ENCODE results near the gene PGBD4. TPM values are rescaled to one million over a fixed set of nuclear protein-coding genes. Genes with fewer than 3 reads are reported as not detected.
"Not testable (repeated sequence)": the region's sequence is repeated elsewhere in the genome, so short reads cannot be mapped to it uniquely, and the experiment has no call there.

The PGBD4 gene
- polyA plus RNA-seq, 4 donors = 0.97 to 2.8 (median 1.8) TPM

GRCh38 chr15:34111488-34111887 lies 9.6 kb downstream of the PGBD4 start:
- DNase-seq (ENCODE audit: low read depth in 4 of 4, low spot score in 3 of 4) = no peak

DNA sequence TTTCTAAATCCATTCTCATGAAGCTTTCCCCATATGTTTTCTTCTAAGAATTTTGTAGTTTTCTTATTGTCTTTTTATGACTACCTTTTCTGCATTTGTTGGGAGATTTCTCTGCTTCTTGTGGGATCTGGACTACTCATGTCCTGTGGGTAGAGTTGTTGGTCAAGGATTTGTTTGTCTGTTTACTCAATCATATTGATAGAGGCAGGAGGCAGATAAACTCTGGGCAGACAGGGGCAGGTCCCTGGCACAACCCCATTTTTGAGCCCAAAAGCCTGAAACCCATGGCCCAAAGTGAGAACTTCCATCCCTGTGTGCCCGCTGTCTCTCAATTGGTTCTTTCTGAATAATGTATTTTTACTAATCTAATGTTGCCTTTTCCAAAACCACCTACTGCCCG lies 12.3 kb downstream of the PGBD4 start:
- no peak for DNase-seq (ENCODE audit: low read depth in 4 of 4, low spot score in 3 of 4)

DNA sequence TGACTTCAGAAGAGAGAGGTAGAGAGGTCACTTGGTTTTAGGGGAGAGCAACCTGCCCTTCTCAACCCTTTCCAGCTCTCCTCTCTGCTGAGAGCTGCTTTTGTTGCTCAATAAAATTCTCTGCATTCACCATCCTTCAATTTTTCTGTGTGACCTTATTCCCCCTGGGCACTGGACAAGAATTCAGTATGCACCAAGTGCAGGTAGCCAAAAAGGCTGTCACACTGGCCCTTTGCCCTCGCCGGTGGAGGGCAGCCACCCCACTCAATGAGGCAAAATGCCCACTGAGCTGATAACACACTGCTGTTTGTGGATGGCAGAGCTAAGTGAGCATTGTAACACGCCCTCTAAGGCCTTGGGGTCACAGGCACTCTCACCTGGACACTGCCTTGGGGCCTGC lies 12.9 kb downstream of the PGBD4 start:
- no peak for DNase-seq (ENCODE audit: low read depth in 4 of 4, low spot score in 3 of 4)

- DNase-seq (ENCODE audit: low read depth in 4 of 4, low spot score in 3 of 4) = no peak
Measured at GRCh38 chr15:34116620-34117019, 14.7 kb downstream of the PGBD4 start.

DNA sequence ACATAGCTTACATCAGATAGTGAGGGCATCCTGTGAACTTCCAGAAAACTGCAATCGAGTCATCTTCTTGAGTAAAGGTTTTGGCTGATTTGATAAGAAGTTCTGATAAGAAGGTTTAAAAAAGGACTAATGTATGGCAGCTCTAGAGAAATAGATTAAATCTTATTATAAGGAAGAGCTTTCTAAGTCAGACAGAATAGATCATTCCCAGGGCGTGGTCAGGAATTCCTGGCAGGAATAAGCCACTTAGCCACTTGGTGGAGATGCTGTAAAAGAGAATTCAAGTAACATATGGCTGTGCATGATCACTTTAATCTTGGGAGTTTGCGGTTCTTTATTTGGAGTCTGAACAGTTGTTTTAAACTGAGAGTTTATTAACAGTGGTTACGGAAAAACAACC lies 17.4 kb downstream of the PGBD4 start:
- DNase-seq (ENCODE audit: low read depth in 4 of 4, low spot score in 3 of 4) = no peak

GRCh38 chr15:34120420-34120819 lies 18.5 kb downstream of the PGBD4 start:
- not testable (repeated sequence) for DNase-seq (ENCODE audit: low read depth in 4 of 4, low spot score in 3 of 4)

DNA sequence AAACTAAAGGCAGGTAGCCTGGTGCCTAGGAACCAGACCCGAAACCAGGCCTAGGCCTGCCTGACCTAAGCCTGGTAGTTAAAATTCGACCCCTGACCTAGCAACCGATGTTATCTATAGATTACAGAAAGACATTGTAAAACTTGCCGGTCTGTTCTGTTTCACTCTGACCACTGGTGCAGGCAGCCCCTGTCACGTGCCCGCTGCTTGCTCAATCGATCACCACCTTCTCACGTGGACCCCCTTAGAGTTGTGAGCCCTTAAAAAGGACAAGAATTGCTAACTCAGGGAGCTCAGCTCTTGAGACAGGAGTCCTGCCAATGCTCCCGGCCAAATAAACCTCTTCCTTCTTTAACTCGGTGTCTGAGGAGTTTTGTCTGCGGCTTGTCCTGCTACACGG lies 19.9 kb downstream of the PGBD4 start:
- DNase-seq (ENCODE audit: low read depth in 4 of 4, low spot score in 3 of 4) = not testable (repeated sequence)

DNA sequence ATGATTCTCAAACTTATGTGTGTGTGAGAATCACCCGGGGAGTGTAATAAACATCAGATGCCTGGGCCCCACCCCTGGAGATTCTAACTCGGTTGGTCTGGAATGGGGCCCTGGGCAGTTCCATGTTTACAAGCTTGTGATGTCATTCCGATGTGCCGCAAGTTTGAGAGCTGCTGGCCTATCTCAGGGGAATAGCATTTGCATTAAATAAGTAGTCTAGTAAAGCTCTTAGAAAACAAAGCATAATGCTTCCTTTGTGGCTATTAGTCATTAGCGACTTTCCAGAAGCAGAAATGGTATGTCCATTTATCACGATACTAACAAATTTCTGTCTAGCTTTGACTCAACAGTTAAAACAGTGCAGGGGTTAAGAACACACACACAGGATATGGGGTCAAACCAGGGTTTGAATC lies 20.9 kb downstream of the PGBD4 start:
- DNase-seq (ENCODE audit: low read depth in 4 of 4, low spot score in 3 of 4) = no peak

DNA sequence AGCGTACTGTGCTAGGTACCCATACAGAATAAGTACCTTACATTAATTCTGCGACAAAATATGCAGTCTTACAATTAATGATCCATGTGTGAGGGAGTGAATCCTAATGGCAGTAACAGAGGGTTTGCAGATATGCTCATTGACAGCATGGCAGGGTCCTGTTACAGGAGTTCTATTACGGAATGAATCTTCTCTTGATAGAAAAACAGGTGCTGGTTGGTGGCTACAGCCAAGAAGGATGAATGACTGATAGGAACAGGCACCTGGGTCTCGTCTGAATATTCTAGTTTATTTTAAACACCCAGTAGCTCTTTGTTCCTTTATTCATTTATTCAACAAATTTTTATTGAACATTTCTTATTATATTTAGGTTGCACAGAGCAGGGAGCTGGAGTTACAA lies 22.8 kb downstream of the PGBD4 start:
- DNase-seq (ENCODE audit: low read depth in 4 of 4, low spot score in 3 of 4) = no peak

- no peak for DNase-seq (ENCODE audit: low read depth in 4 of 4, low spot score in 3 of 4)
Measured at GRCh38 chr15:34125945-34126344, 24.1 kb downstream of the PGBD4 start.

DNA sequence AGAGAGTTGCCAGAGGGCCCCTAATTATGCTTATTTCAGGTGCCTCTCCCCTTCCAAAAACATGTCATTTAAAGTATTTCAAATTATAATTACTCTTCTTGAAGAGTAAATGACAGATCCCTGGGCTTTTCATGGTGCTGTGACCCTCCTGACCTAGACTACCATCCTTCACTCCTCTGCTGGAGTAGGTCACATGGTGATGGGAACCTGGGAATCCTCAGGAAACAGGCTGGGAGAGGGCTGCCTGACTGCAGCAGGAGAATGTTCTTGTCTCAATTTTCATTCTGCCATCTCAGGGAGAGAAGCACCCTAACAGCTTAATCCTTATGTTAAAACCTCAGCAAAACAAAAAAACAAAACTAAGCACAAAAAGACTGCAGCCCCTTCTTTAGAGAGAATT lies 24.6 kb downstream of the PGBD4 start:
- DNase-seq (ENCODE audit: low read depth in 4 of 4, low spot score in 3 of 4) = no peak

DNA sequence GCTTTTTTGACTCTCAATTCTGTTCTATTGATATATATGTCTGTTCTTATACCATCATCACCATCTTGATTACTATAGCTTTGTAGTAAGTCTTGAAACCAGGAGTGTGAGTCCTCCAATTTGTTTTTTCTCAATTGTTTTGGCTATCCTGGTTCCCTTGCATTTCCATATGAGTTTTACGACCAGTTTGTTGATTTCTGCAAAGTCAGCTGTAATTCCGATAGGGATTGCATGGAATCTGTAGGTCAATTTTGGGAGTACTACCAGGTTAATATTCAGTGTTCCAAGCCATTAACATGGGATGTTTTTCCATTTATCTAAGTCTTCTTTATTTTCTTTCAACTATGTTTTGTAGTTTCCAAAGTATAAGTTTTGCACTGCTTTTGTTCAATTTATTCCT lies 27.0 kb downstream of the PGBD4 start:
- DNase-seq (ENCODE audit: low read depth in 4 of 4, low spot score in 3 of 4) = no peak

GRCh38 chr15:34132881-34133280 lies 31.0 kb downstream of the PGBD4 start:
- no peak for DNase-seq (ENCODE audit: low read depth in 4 of 4, low spot score in 3 of 4)

DNA sequence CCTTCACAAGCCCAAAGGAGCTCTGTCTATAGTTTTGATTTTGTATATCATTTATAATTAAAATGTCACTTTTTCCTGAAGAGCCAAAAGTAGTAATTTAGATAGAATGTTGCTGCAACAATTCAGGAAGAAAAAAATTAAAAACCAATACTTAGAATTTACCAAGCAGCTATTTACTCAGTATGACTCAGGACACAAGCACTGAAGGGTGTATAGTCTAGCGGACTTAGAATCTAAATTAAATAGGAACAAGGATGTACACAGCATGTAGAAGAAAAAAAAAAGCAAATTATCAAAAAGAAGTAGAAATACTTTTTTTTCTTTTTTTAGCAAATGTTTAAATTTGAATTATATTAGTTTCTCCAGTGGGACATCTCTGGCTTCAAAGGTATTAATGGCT lies 31.6 kb downstream of the PGBD4 start:
- no peak for DNase-seq (ENCODE audit: low read depth in 4 of 4, low spot score in 3 of 4)

DNA sequence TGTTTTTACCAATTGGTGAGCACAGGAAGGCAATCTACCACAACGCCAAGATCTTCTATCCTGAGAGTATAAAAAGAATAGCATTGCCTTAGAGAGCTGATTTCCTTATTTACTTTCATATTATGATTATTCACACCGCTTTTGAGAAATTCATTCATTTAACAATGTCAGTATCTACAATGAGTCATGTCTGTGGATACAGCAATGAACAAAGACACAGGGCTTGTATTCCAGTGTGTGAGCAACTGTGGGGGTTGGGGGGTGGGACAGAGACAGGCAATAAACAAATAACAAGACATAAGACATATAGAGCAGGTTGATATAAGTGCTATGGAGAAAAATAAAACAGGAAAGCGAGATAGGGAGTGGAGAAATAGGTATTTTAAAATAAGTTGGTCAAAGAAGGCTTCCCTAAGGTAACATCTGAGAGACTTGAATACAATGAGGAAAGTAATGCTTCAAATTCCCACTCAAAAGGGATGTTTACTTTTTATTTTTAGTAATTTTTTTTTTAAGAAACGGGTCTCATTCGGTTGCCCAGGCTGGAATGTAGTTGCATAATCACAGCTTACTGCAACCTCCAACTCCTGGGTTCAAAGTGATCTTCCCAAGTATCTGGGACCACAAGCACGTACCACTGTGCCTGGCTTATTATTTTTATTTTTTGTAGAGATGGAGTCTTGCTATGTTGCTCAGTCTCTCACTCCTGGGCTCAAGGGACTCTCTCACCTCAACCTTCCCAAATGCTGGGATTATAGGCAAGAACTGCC lies 45.7 kb downstream of the PGBD4 start:
- no peak for DNase-seq (ENCODE audit: low read depth in 4 of 4, low spot score in 3 of 4)

DNA sequence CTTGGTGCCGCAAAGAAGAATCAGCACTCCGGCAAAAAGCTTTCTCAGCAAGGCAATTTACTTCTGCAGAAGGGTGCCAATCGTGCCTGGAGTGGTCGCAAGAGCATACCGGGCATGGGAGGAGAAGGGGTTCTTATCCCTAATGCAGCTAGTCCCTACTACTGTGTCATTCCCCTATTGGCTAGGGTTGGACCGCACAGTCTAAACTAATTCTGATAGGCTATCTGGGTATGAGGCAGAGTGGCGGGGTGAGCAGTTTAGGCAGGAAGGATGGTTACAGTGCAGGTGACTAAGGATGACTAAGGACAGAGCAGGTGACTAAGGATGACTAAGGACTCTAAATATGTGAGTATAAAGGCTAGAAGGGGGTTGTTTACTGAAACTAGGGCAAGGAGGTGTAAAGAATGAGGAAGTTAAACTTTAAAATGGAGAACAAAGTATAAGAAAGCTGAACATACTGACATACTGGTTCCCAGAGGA lies 52.9 kb downstream of the PGBD4 start:
- no peak for DNase-seq (ENCODE audit: low read depth in 4 of 4, low spot score in 3 of 4)

DNA sequence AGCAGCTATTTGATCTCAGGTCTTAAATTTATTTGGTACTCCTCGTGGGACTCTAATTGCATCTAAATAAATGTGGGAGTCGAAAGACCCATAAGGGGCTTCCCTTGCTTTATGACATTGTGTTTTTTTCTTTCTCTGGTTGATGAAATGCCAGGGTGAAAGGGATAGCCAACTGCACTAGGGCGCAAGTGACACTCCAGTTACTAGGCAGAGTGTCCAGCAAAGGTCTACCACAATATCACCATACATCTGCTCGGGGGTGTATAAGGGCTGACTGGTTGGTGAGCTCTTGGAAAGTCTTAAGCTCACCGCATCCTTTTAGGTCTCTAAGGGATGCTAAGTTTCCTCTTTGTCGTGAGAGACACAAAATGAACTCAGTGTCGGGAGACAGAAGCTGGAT lies 54.0 kb downstream of the PGBD4 start:
- DNase-seq (ENCODE audit: low read depth in 4 of 4, low spot score in 3 of 4) = no peak

Other genes with a start within 250 kb of the PGBD4 start
- under 1 TPM; 0.09 to 0.29 (median 0.12) TPM for gene CHRM5, start 133.6 kb upstream of the PGBD4 start, polyA plus RNA-seq (ENCODE audit: insufficient read length in 4 of 4)
- gene AVEN, start 62.9 kb upstream of the PGBD4 start, polyA plus RNA-seq (ENCODE audit: insufficient read length in 4 of 4) = 10 to 100 TPM; 15.0 to 20.2 (median 16.7) TPM
- gene EMC7, start 221 bp upstream of the PGBD4 start, polyA plus RNA-seq (ENCODE audit: insufficient read length in 4 of 4) = 10 to 100 TPM; 75.4 to 96.4 (median 84.0) TPM
- 10 to 100 TPM; 59.9 to 85.6 (median 61.1) TPM for gene KATNBL1, start 108.0 kb downstream of the PGBD4 start, polyA plus RNA-seq (ENCODE audit: insufficient read length in 4 of 4)
- gene EMC4, start 122.9 kb downstream of the PGBD4 start, polyA plus RNA-seq (ENCODE audit: insufficient read length in 4 of 4) = 100 to 1,000 TPM; 123 to 132 (median 127) TPM
- gene SLC12A6, start 235.7 kb downstream of the PGBD4 start, polyA plus RNA-seq (ENCODE audit: insufficient read length in 4 of 4) = 10 to 100 TPM; 20.3 to 25.4 (median 23.1) TPM
- gene NOP10, start 241.1 kb downstream of the PGBD4 start, polyA plus RNA-seq (ENCODE audit: insufficient read length in 4 of 4) = 100 to 1,000 TPM in 3 of 4 donors, 10 to 100 TPM in 1; 85.6 to 144 (median 123) TPM
- under 1 TPM in 2 of 4 donors, not detected in 2; 0.04 to 0.08 TPM for gene NUTM1, start 241.2 kb downstream of the PGBD4 start, polyA plus RNA-seq (ENCODE audit: insufficient read length in 4 of 4)

Data from left renal pelvis (tissue), 4 donors.